Breast epithelium (tissue), 3 donors: ENCODE measurements around the gene SLC41A3.

Experiments
- POLR2AphosphoS5 ChIP-seq, 3 donors: sonication (generic); formaldehyde crosslinking; IDR thresholded peaks; one replicate each; pipeline ENCODE4 v1.6.1; 2017; ENCODE audit warnings: antibody characterized with exemption in 3 of 3
- TF ChIP-seq, protein P1 (sequence below), 3 donors: fragments of 450-650 bp; IDR thresholded peaks; one replicate each; pipeline ENCODE4 v1.5.1; 2016 to 2017; ENCODE audit warnings: antibody characterized with exemption in 3 of 3, mild to moderate bottlenecking in 3 of 3, moderate library complexity in 3 of 3

DNA sequence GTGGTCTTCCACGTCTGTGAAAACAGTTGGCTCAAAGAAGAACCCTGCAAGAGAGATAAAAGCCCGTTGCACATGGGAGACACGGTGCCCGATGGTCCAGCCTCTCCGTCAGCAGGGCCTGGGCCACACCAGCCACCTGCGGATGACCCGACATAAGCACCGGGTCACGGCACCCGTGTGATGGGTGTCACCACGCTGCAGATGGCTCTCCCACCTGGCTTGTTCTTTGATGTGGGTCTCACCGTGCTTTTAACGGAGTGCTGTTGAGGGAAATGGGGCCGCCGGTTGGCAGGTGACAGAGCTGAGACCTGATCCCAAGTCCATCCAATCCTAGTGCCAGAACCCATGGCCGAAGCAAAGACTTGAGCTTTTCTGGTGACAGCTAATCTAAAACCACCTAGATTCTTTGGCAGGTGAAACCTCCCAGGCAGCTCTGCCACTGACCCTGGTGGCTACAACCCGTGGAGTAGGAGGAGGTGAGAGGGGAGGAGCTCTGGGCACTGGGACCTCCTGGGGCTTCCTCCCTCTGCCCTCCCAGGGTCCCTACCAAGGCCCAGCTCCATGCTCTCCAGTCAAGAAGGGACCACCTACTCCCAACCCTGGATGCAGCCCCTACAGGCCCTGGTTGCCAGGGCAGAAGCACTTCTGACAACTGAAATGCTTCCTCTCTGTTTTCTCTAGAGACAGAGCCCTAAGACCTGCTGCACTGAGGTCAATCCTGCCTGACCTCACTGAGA lies 23.4 kb upstream of the SLC41A3 start:
- TF ChIP-seq, protein P1, sequence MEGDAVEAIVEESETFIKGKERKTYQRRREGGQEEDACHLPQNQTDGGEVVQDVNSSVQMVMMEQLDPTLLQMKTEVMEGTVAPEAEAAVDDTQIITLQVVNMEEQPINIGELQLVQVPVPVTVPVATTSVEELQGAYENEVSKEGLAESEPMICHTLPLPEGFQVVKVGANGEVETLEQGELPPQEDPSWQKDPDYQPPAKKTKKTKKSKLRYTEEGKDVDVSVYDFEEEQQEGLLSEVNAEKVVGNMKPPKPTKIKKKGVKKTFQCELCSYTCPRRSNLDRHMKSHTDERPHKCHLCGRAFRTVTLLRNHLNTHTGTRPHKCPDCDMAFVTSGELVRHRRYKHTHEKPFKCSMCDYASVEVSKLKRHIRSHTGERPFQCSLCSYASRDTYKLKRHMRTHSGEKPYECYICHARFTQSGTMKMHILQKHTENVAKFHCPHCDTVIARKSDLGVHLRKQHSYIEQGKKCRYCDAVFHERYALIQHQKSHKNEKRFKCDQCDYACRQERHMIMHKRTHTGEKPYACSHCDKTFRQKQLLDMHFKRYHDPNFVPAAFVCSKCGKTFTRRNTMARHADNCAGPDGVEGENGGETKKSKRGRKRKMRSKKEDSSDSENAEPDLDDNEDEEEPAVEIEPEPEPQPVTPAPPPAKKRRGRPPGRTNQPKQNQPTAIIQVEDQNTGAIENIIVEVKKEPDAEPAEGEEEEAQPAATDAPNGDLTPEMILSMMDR (IDR thresholded peaks at IDR 0.05) = no peak
- no peak for TF ChIP-seq POLR2AphosphoS5 (IDR thresholded peaks at IDR 0.05)
